GM19193 (cell line): ENCODE data around the gene CYP39A1.

Experiments
- POLR2A ChIP-seq: IDR thresholded peaks from 4 replicates; pipeline ENCODE4 v1.6.1; 2011; ENCODE audit not compliant: insufficient read depth, insufficient read length; ENCODE audit errors: extremely low read depth

Gene CYP39A1

GRCh38 chr6:46661483-46661882 is 8.9 kb upstream of the CYP39A1 start:
- TF ChIP-seq POLR2A, result no peak

GRCh38 chr6:46657642-46658041 is 5.0 kb upstream of the CYP39A1 start:
- no peak for TF ChIP-seq POLR2A

DNA sequence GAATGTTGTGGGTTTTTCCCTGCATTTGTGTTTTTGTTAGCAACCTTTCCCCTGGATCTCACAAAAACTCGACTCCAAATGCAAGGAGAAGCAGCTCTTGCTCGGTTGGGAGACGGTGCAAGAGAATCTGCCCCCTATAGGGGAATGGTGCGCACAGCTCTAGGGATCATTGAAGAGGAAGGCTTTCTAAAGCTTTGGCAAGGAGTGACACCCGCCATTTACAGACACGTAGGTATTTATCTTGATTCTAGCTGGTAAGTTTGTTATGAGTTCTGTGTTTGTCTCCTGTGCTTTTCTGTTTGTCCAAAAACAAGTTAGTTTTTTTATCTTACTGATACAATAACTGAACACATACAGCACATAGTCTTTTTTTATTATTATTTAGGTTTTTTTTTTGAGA is 3.2 kb upstream of the CYP39A1 start:
- TF ChIP-seq POLR2A, result no peak

DNA sequence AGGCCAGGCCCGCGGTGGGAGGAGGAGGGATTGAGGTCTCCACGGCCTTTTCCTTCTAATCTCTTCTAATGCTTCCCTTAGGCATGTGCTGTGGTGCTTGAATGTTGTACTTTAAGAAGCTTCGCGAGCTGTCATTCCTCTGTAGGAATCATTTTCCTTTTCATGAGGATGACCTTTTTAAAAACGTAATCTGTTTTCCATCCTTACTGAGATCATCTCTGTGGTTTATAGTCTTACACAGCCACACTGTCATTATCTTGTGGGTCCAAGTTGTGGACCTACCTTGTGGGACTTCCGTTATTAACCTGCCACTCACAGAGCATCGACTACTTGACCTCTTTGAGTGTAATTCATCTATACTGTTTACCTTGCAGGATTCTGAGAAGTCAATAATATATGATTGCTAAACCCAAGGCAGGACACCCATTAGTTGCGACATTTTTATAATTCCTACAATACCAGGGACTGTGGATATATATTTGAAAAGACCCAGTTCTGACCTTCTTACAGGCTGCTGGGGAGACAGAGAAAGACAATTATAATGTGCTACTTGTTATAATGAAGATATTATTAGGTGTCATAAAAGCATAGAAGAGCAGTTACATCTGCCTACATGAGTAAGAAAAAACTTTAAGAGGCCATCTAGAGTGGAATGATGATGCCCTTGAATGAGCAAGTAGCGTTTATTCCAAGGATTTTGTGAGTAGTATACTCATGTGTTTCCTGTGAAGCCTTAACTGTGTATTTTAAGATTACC is 999 bp upstream of the CYP39A1 start:
- no peak for TF ChIP-seq POLR2A

- no peak for TF ChIP-seq POLR2A
Observed at GRCh38 chr6:46652232-46652602, 401 bp downstream of the CYP39A1 start.

GRCh38 chr6:46651816-46652215 is 802 bp downstream of the CYP39A1 start:
- TF ChIP-seq POLR2A, result no peak

GRCh38 chr6:46651006-46651405 is 1.6 kb downstream of the CYP39A1 start:
- no peak for TF ChIP-seq POLR2A

DNA sequence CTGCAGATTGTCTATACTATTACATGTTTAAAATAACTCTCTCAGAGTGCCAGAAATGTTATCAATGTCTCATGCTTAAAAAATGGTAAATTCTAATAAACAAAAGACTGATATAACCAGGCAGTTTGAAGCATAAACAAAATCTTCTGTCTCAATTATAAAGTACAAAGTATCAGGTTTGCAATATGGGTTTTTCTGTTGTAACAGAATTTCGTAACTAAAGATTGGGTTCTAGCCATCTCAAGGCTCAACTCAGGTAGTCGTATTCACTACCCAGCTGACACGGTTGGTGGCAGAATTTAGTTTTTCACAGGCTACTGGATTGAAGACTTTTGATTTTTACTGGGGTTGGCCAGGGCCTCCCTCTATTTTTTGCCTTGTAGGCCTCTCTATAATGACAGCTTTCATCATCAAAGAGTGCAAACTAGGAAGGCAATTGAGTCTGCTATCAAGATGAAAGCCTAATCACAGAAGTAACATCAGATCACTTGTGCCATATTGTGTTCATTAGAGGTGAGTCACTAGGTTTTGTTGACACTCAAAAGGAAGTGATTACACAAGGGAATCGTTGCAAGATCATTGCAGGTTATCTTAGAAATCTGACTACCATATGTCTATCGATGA is 3.6 kb downstream of the CYP39A1 start:
- no peak for TF ChIP-seq POLR2A

DNA sequence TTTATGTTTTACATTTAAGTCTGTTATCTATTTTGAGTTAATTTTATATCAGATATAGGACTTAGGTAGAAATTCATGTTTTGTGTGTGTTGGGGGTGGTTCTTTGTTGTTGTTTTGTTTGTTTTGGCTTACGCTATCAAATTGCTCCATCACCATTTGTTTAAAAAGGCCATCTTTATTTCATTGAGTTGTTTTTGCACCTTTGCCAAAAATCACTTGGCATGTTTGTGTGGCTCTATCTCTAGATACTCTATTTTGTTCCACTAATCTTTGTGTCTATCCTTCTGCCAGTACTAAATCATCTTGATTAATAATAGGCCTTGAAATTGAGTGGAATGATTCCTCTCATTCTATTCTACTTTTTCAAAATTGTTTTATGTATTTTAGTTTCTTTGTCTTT is 7.4 kb downstream of the CYP39A1 start:
- TF ChIP-seq POLR2A, result no peak

DNA sequence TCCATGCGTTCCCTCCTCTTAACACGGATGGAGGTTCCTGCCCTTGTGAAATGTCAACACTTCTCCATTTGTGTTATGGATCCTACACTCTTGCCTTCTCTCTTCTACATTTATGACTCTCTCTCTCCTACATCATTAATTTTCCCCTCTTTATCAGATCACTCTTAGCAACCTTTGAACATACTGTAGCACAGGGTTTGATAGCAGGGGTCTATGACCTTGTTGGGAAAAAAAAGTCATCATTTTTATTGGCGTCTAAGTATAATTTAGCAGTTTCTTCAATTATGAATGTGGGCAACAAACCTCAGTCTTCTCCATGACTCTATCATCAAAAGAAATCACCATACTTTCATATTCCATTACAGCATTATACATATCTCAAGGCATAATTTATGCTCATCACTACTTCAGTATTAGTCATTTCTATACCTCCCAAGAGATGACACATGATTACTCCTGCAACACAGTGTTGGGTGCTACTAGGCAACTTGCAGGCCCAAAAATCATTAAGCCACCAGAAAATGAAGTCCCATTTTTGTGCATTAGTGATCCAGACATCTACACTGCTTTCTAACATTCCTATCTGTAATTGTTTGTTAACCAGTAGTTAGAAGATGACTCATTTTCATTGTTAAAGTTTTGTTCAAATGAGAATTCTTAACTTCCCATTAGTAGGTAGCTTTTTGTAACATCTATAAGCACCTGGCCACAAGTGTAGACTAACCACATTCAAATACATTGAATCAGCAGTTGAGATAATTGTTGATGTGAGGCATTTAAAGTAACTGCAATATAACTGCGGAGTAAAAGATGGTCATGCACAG is 9.5 kb downstream of the CYP39A1 start:
- no peak for TF ChIP-seq POLR2A

DNA sequence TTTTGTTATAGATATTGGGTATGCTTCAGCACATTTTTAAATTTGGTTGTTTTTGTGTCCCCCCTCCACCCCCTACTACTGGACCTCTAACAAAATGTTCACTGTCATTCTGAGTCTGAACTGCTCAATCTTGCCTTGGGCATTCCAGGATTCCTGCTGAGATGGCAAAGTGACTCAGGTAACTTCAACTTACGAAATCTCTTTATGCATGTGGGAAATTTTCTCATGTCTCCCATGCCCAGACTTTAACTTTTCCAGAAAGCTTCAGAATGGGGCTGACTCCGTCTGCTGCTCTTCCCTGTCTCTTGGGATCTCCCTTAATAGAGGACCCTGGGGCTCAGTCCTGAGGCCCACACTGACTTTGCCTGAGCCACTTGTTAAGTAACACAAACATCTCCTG is 14.0 kb downstream of the CYP39A1 start:
- no peak for TF ChIP-seq POLR2A

DNA sequence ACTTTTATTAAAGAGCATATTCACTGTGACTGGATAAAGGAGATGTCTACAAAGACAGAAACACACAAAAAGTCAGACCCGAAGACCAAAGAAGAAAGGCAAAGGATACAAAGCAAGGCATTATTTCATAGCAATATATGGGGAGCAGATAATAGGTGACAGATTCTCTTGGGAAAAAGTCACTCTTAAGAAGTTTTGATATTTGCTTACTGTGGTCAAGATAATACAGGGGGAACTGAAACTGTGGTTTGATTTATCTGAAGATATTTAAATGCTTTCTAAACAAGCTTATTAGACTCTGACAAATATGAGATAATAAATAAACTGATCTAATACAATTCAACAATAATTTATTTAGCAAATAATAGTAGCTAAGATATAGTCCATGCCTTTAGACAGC is 14.7 kb downstream of the CYP39A1 start:
- no peak for TF ChIP-seq POLR2A

DNA sequence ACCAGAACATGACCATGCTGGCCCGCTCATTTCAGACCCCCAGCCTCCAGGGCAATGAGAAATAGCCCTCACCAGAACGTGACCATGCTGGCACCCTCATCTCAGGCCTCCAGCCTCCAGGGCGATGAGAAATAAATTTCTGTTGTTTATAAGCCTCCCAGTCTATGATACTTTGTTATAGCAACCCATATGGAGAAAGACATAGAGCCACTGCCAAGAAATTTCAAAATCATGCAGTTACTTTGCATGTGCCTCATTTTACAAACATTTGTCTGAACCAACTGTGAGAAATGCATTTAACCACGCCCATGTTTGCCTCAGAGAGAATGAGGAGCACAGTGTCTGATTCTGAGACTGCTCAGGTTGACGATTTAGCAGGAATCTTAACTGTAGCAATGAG is 15.5 kb downstream of the CYP39A1 start:
- TF ChIP-seq POLR2A, result no peak

GRCh38 chr6:46635462-46635861 is 17.2 kb downstream of the CYP39A1 start:
- no peak for TF ChIP-seq POLR2A

GRCh38 chr6:46632053-46632452 is 20.6 kb downstream of the CYP39A1 start:
- no peak for TF ChIP-seq POLR2A

- TF ChIP-seq POLR2A, result no peak
Observed at GRCh38 chr6:46629691-46630090, 22.9 kb downstream of the CYP39A1 start.

DNA sequence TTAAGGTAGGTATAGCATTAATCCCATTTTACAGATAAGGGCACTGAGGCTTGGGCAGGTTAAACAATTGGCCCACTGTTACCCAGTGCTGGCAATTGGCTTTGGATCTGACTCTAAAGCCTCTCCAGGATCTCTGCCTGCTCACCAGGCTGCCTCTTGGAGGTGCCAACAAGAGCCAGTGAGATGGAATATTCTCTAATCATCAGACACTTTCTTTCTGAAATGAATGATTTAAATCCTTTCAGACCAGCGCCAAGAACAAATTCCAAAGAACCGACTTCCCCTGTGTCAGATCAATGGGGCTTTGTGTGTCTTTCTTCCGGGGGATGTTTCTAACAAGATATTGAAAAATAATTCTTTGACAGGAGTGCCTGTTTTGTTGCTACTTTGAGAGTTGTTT is 23.6 kb downstream of the CYP39A1 start:
- TF ChIP-seq POLR2A, result no peak

DNA sequence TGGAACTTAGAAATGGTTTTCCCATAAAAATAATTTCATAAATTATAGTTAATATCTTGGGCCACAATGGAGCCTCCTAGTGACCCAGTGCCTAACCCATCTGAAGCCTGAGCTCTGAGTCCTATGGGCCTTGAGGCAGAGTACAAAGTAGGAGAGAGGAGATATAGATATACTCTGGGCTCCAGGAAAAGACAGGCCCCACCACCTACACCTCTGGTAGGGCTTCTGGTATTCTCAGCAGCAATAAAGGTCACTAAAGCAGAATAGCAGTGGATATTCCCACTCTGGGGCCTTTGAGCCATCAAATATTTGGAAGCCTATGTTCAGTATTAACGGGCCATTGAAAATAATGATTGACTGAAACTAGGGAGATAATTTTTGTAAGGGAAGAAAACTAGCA is 24.1 kb downstream of the CYP39A1 start:
- TF ChIP-seq POLR2A, result no peak
